GM06990 (cell line): Measurements from ENCODE around the gene APRT.

Source experiments
- DNase-seq: peaks from one replicate; pipeline ENCODE4 v3.0.0-alpha.2; 2011; ENCODE audit not compliant: insufficient read length; ENCODE audit errors: extremely low read depth
- H3K27me3 ChIP-seq: replicated peaks from 2 replicates; pipeline ENCODE4 v1.6.0; 2011; ENCODE audit warnings: low read length; ENCODE audit not compliant: control insufficient read depth, insufficient read depth
- H3K36me3 ChIP-seq: 2 replicates; pipeline ENCODE4 v1.5.1; 2011; ENCODE audit warnings: low read length; ENCODE audit not compliant: control insufficient read depth, insufficient read depth
- H3K4me3 ChIP-seq: replicated peaks from 2 replicates; pipeline ENCODE4 v1.5.1; 2011; ENCODE audit warnings: low read depth, mild to moderate bottlenecking, control low read depth, low read length
- CTCF ChIP-seq: IDR thresholded peaks from 2 replicates; pipeline ENCODE4 v1.5.1; 2011; ENCODE audit warnings: low read length, control low read depth, mild to moderate bottlenecking, inconsistent platforms; ENCODE audit not compliant: insufficient read depth, poor library complexity, severe bottlenecking

APRT gene

GRCh38 chr16:88804173-88804551 is 7.6 kb downstream of the APRT start:
- no peak for TF ChIP-seq CTCF
- Histone ChIP-seq H3K27me3 (no peaks in the 10 kb centered on the region), H3K4me3 (peak overlapping the region; percentile 84), H3K36me3 (peaks cover 30% of the 10 kb centered on the region)
- DNase-seq = no peak

- Histone ChIP-seq H3K36me3 (peaks cover 25% of the 10 kb centered on the region), H3K4me3 (peak within 1 kb of the TSS; percentile 84), H3K27me3 (no peaks in the 10 kb centered on the region)
- no peak for TF ChIP-seq CTCF
- peak; percentile 91 for DNase-seq
These were observed 8.3 kb downstream of the APRT start, which contains the start of gene CDT1 for GRCh38 chr16:88803264-88803987. CDT1 (plus strand) TSS chr16:88803789; CDS start chr16:88803832, 43 bp downstream.

GRCh38 chr16:88800277-88800592 is 11.5 kb downstream of the APRT start:
- Histone ChIP-seq H3K27me3 (no peaks in the 10 kb centered on the region), H3K36me3 (peaks cover under 1% of the 10 kb centered on the region), H3K4me3 (no peak overlapping the region)
- no peak for DNase-seq
- no peak for TF ChIP-seq CTCF

- no peak for TF ChIP-seq CTCF
- Histone ChIP-seq H3K4me3 (no peak overlapping the region), H3K27me3 (no peaks in the 10 kb centered on the region), H3K36me3 (no peaks in the 10 kb centered on the region; the same call in 1 of the 2 replicates)
- DNase-seq = no peak
These were observed 12.0 kb downstream of the APRT start for GRCh38 chr16:88799569-88800276.

GRCh38 chr16:88798772-88799455 is 12.8 kb downstream of the APRT start:
- Histone ChIP-seq H3K4me3 (no peak overlapping the region), H3K36me3 (no peaks in the 10 kb centered on the region; the same call in 1 of the 2 replicates), H3K27me3 (no peaks in the 10 kb centered on the region)
- no peak for TF ChIP-seq CTCF
- no peak for DNase-seq
